ENCODE measurements around the gene WDR91.

DNA sequence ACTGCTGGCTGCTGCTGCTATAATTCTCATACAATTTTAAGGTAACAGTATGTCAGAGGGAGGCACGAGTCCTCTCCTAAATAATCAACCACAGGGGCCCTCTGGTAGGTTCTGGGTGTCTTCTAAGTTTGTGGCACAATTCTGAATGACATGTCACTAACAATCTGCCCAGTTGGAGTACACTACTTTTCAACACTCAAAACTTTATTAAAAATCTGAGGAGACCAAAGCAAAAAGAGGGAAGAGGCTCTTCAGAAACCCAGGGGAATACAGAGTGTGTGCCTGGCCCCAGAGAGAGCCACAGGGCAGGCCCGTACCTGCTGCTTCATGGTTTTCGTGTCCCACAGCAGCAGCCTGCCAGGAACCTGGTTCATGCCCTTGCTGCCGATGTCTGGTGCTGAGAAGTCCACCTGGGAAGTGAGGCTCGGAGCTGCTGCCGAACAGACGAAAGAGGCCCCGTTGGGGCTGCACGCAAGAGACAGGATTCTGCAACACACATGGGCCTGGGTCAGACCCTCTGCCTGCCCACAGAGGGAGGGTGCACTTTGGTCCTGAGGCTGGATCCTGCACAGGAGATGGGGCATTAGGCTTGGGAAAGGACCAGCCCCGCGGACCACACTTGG is 18.3 kb downstream of the WDR91 start:
- TF ChIP-seq, protein P1, sequence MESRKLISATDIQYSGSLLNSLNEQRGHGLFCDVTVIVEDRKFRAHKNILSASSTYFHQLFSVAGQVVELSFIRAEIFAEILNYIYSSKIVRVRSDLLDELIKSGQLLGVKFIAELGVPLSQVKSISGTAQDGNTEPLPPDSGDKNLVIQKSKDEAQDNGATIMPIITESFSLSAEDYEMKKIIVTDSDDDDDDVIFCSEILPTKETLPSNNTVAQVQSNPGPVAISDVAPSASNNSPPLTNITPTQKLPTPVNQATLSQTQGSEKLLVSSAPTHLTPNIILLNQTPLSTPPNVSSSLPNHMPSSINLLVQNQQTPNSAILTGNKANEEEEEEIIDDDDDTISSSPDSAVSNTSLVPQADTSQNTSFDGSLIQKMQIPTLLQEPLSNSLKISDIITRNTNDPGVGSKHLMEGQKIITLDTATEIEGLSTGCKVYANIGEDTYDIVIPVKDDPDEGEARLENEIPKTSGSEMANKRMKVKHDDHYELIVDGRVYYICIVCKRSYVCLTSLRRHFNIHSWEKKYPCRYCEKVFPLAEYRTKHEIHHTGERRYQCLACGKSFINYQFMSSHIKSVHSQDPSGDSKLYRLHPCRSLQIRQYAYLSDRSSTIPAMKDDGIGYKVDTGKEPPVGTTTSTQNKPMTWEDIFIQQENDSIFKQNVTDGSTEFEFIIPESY (IDR thresholded peaks at IDR 0.05): no peak
- TF ChIP-seq, protein P2, sequence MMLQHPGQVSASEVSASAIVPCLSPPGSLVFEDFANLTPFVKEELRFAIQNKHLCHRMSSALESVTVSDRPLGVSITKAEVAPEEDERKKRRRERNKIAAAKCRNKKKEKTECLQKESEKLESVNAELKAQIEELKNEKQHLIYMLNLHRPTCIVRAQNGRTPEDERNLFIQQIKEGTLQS (IDR thresholded peaks at IDR 0.05): no peak
- TF ChIP-seq, protein P3, sequence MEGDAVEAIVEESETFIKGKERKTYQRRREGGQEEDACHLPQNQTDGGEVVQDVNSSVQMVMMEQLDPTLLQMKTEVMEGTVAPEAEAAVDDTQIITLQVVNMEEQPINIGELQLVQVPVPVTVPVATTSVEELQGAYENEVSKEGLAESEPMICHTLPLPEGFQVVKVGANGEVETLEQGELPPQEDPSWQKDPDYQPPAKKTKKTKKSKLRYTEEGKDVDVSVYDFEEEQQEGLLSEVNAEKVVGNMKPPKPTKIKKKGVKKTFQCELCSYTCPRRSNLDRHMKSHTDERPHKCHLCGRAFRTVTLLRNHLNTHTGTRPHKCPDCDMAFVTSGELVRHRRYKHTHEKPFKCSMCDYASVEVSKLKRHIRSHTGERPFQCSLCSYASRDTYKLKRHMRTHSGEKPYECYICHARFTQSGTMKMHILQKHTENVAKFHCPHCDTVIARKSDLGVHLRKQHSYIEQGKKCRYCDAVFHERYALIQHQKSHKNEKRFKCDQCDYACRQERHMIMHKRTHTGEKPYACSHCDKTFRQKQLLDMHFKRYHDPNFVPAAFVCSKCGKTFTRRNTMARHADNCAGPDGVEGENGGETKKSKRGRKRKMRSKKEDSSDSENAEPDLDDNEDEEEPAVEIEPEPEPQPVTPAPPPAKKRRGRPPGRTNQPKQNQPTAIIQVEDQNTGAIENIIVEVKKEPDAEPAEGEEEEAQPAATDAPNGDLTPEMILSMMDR (IDR thresholded peaks at IDR 0.05; ENCODE audit: low read depth, low read length, missing input control): no peak

Data from liver (tissue), 3 donors.